ENCODE data around the gene TXNDC5. TPM values are rescaled to one million over a fixed set of nuclear protein-coding genes. Genes with fewer than 3 reads are reported as not detected.

TXNDC5 gene
- total and polyA plus RNA-seq, 2 experiments from 2014 or later, result 237 to 498 TPM

GRCh38 chr6:7832904-7833750 lies 77.5 kb downstream of the TXNDC5 start:
- Histone ChIP-seq H3K27ac (no peak overlapping the region), H3K79me2 (ENCODE audit: insufficient read depth) (peaks cover 6% of the 10 kb centered on the region), H3K27me3 (replicated peaks; ENCODE audit: insufficient read depth) (no peaks in the 10 kb centered on the region), H4K20me1 (ENCODE audit: insufficient read depth) (no peaks in the 10 kb centered on the region), H3K4me3 (no peak overlapping the region), H3K9me3 (ENCODE audit: low read depth) (no peaks in the 10 kb centered on the region), H2AFZ (no peak overlapping the region), H3F3A (ENCODE audit: insufficient read depth) (no peaks in the 10 kb centered on the region), H3K36me3 (ENCODE audit: low read depth) (no peaks in the 10 kb centered on the region), H3K4me2 (ENCODE audit: unreplicated experiment) (no peak overlapping the region), H3K4me1 (ENCODE audit: insufficient read depth) (no peaks in the 10 kb centered on the region), H3K9me2 (ENCODE audit: insufficient read depth) (no peaks in the 10 kb centered on the region), H3K9ac (no peak overlapping the region)
- 77% methylated on average over 9 of the region's 9 CpGs for WGBS, 2 experiments (ENCODE audit: low coverage in 1 of 2, low lambda C conversion rate in 2 of 2, missing lambda C conversion rate in 2 of 2)
- TF ChIP-seq EZH2 (IDR thresholded peaks at IDR 0.05; ENCODE audit: insufficient read depth, poor library complexity, severe bottlenecking), result no peak
- no peak for TF ChIP-seq EZH2phosphoT487 (IDR thresholded peaks at IDR 0.05; ENCODE audit: insufficient read depth, low read depth)
- in situ Hi-C loops (cut with MboI), result no loop called here
- DNase-seq, result no peak

Other genes starting within 250 kb of the TXNDC5 start
- 4.6 and 10.3 TPM in 2 replicates for gene BMP6, start 184.7 kb downstream of the TXNDC5 start, total RNA-seq (2014; rRNA removed; shearing (Covaris generic))
- gene BMP6, start 184.7 kb downstream of the TXNDC5 start, polyA plus RNA-seq (2016; fragmentation: Nextera tagmentation; extraction: Ambion mirVana), result 1.3 and 2.0 TPM in 2 replicates
- 7.8 and 13.1 TPM in 2 replicates for gene BLOC1S5, start 153.6 kb upstream of the TXNDC5 start, total RNA-seq (2014; rRNA removed; shearing (Covaris generic))
- 14.0 and 14.1 TPM in 2 replicates for gene BLOC1S5, start 153.6 kb upstream of the TXNDC5 start, polyA plus RNA-seq (2016; fragmentation: Nextera tagmentation; extraction: Ambion mirVana)
- 23.4 and 46.7 TPM in 2 replicates for gene EEF1E1, start 191.8 kb upstream of the TXNDC5 start, total RNA-seq (2014; rRNA removed; shearing (Covaris generic))
- gene EEF1E1, start 191.8 kb upstream of the TXNDC5 start, polyA plus RNA-seq (2016; fragmentation: Nextera tagmentation; extraction: Ambion mirVana), result 59.5 and 61.3 TPM in 2 replicates

Data from GM23248 (cell line).